ENCODE results near the gene ZDHHC14.

DNA sequence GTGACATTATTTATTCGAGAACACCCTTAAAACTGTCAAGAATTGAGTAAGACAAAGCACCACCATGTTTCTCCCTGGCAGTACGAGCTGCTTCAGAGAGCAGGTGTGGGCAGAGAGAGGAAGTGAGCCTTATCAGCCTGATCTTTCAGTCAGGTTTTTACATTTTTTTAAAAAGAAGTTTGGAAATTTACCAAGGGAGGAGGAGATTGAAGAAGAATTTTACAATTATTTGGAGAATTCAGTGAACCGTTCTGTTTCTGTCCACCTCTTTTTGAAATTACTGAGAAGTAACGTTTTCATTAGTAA lies 75.5 kb downstream of the ZDHHC14 start:
- TF ChIP-seq, protein P1, sequence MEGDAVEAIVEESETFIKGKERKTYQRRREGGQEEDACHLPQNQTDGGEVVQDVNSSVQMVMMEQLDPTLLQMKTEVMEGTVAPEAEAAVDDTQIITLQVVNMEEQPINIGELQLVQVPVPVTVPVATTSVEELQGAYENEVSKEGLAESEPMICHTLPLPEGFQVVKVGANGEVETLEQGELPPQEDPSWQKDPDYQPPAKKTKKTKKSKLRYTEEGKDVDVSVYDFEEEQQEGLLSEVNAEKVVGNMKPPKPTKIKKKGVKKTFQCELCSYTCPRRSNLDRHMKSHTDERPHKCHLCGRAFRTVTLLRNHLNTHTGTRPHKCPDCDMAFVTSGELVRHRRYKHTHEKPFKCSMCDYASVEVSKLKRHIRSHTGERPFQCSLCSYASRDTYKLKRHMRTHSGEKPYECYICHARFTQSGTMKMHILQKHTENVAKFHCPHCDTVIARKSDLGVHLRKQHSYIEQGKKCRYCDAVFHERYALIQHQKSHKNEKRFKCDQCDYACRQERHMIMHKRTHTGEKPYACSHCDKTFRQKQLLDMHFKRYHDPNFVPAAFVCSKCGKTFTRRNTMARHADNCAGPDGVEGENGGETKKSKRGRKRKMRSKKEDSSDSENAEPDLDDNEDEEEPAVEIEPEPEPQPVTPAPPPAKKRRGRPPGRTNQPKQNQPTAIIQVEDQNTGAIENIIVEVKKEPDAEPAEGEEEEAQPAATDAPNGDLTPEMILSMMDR (IDR thresholded peaks at IDR 0.05) = no peak
- no peak for TF ChIP-seq POLR2A (IDR thresholded peaks at IDR 0.05)

All from Peyer's patch (tissue), 4 donors.